ENCODE data around the gene SLC25A21. TPM values are rescaled to one million over a fixed set of nuclear protein-coding genes. Genes with fewer than 3 reads are reported as not detected.

Gene SLC25A21
- total RNA-seq, 1 experiment from 2014 or later: 2.1 TPM

GRCh38 chr14:36820111-36820709 lies 352.2 kb downstream of the SLC25A21 start:
- intact Hi-C loops (cut with micrococcal nuclease; ENCODE audit: unreplicated experiment): no loop called here
- no peak for TF ChIP-seq REST (IDR thresholded peaks at IDR 0.05; ENCODE audit: insufficient read depth in 1 of 2, low read depth in 2 of 2, low read length in 1 of 2)
- TF ChIP-seq POLR2AphosphoS5 (IDR thresholded peaks at IDR 0.05; ENCODE audit: low read depth, low read length): no peak
- TF ChIP-seq SIN3A (IDR thresholded peaks at IDR 0.05; ENCODE audit: borderline replicate concordance, insufficient read depth, low read depth, low read length): no peak
- no peak for TF ChIP-seq CTCF (IDR thresholded peaks at IDR 0.05)
- TF ChIP-seq TCF7L2 (IDR thresholded peaks at IDR 0.05; ENCODE audit: low read depth, low read length): no peak
- no TSS peak for BruUV-seq (replicated peaks)
- DNase-seq (ENCODE audit: low read depth, low spot score) (no peak), ATAC-seq (no peak)
- no peak overlapping the region for H3K4me3 ChIP-seq (ENCODE audit: low read depth in 2 of 2, low read length in 2 of 2)
- H3K36me3 ChIP-seq (ENCODE audit: control insufficient read depth, insufficient read depth, low read length): no peaks in the 10 kb centered on the region; the same call in 1 of the 2 replicates
- no peaks in the 10 kb centered on the region for H3K9me3 ChIP-seq (ENCODE audit: control insufficient read depth, insufficient read depth, low read depth, low read length)
- POLR2A ChIA-PET: no interaction called here
- no peaks in the 10 kb centered on the region for H3K4me1 ChIP-seq (ENCODE audit: control insufficient read depth, insufficient read depth, low read length)
- in situ Hi-C loops (cut with HindIII; ENCODE audit: low pct_unique_long_range_greater_than_20kb, low sequenced_read_pairs): no loop called here
- CTCF ChIA-PET: no interaction called here
- no peaks in the 10 kb centered on the region for H3K27me3 ChIP-seq (ENCODE audit: control insufficient read depth, insufficient read depth, low read length)
- no peak overlapping the region for H3K27ac ChIP-seq (ENCODE audit: low read length)

- Histone ChIP-seq H3K4me1 (ENCODE audit: control insufficient read depth, insufficient read depth, low read length) (no peaks in the 10 kb centered on the region), H3K27me3 (ENCODE audit: control insufficient read depth, insufficient read depth, low read length) (no peaks in the 10 kb centered on the region), H3K27ac (ENCODE audit: low read length) (no peak overlapping the region), H3K4me3 (ENCODE audit: low read depth in 2 of 2, low read length in 2 of 2) (no peak overlapping the region), H3K36me3 (ENCODE audit: control insufficient read depth, insufficient read depth, low read length) (no peaks in the 10 kb centered on the region; the same call in 1 of the 2 replicates), H3K9me3 (ENCODE audit: control insufficient read depth, insufficient read depth, low read depth, low read length) (no peaks in the 10 kb centered on the region)
- TF ChIP-seq REST (IDR thresholded peaks at IDR 0.05; ENCODE audit: insufficient read depth in 1 of 2, low read depth in 2 of 2, low read length in 1 of 2) (no peak), SIN3A (IDR thresholded peaks at IDR 0.05; ENCODE audit: borderline replicate concordance, insufficient read depth, low read depth, low read length) (no peak), CTCF (IDR thresholded peaks at IDR 0.05) (no peak), POLR2AphosphoS5 (IDR thresholded peaks at IDR 0.05; ENCODE audit: low read depth, low read length) (no peak), TCF7L2 (IDR thresholded peaks at IDR 0.05; ENCODE audit: low read depth, low read length) (no peak)
- BruUV-seq (replicated peaks): no TSS peak
- in situ Hi-C loops (cut with HindIII; ENCODE audit: low pct_unique_long_range_greater_than_20kb, low sequenced_read_pairs): no loop called here
- ChIA-PET CTCF (no interaction called here), POLR2A (no interaction called here)
- ATAC-seq (no peak), DNase-seq (ENCODE audit: low read depth, low spot score) (no peak)
- intact Hi-C loops (cut with micrococcal nuclease; ENCODE audit: unreplicated experiment): no loop called here
These were observed 353.5 kb downstream of the SLC25A21 start for GRCh38 chr14:36818794-36819384.
